ENCODE measurements around the gene GRM2. TPM values are rescaled to one million over a fixed set of nuclear protein-coding genes. Genes with fewer than 3 reads are reported as not detected.

Gene GRM2
- total and polyA plus RNA-seq, 7 donors: under 0.01 to 1.3 (median 0.13) TPM; not detected in 3

DNA sequence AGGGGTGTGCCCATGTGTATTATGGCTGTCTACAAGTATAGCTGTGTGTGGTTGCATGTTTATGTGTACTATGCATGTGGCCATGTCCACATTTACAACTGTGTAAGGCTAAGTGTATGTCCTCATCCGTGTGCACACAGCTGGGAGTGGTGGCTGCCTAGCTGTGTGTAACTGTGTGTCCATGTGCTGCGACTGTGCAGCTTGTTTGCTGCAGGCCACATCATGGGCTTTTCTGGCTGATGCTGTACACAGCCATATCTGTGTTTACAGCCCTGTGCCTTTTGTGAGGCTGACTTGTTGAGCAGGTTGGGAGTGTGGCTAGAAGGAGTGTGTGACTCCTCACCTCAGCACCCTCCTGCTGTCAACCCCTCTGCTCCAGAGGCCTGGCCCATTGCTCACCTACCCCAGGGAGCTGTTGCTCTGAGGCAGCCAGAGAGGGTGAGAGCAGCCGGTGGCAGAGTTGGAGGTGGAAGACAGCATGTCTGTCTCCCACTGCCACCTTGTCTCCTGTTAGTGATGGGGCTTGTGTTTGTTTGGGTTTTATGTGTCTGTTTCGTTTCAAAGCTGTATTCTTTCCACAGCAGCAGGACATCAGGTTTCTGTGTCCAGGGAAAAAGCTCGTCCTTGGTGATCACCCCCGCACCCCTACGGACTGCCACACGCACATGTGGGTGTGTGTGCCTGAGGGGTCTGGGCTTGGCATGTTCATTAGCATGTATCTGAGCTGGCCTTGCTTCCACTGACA, 1.4 kb upstream of the GRM2 start:
- intact Hi-C loops (cut with DNase I): no loop called here
- H3K36me3 ChIP-seq: peaks cover 11 to 47% (median 28%) of the 10 kb centered on the region in 4 donors
- peaks cover 0 to 9% (median 6%) of the 10 kb centered on the region in 4 donors for H3K4me1 ChIP-seq
- no peak overlapping the region for H3K27ac ChIP-seq
- H3K4me3 ChIP-seq: no peak overlapping the region
- no peak for DNase-seq
- peaks cover 0 to 2% (median 0%) of the 10 kb centered on the region in 3 donors for H3K27me3 ChIP-seq
- TF ChIP-seq, protein P1, sequence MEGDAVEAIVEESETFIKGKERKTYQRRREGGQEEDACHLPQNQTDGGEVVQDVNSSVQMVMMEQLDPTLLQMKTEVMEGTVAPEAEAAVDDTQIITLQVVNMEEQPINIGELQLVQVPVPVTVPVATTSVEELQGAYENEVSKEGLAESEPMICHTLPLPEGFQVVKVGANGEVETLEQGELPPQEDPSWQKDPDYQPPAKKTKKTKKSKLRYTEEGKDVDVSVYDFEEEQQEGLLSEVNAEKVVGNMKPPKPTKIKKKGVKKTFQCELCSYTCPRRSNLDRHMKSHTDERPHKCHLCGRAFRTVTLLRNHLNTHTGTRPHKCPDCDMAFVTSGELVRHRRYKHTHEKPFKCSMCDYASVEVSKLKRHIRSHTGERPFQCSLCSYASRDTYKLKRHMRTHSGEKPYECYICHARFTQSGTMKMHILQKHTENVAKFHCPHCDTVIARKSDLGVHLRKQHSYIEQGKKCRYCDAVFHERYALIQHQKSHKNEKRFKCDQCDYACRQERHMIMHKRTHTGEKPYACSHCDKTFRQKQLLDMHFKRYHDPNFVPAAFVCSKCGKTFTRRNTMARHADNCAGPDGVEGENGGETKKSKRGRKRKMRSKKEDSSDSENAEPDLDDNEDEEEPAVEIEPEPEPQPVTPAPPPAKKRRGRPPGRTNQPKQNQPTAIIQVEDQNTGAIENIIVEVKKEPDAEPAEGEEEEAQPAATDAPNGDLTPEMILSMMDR (IDR thresholded peaks at IDR 0.05): no peak
- TF ChIP-seq POLR2AphosphoS5 (IDR thresholded peaks at IDR 0.05) (no peak), POLR2A (IDR thresholded peaks at IDR 0.05) (no peak), EP300 (IDR thresholded peaks at IDR 0.05) (no peak)
- H3K9me3 ChIP-seq: no peaks in the 10 kb centered on the region
- 91 to 92% methylated on average over 8 of the region's 8 CpGs for WGBS, 2 donors

DNA sequence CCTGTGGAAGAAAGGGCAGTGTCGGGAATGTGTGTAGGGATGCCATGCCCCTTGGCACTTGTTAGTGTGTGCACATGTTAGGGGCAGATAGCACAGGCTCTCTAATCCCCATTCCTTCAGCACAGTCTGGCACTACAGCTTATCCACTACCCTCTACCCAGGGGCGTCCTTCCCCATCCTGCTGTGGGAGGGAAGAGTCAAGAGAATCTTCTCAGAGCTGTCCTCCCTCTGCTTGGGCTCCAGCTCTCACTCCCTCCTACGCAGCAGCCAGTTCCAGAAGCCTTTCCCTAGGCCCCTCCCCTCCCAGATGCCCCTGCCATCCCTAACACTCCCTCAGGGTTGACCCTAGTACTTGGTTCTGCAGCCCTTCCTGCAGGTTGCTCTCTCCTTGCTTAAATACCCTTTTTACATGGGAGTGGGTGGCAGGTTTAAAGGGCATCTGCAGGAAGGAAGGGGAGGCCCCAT, 815 bp upstream of the GRM2 start:
- intact Hi-C loops (cut with DNase I): no loop called here
- no peaks in the 10 kb centered on the region for H3K9me3 ChIP-seq
- peaks cover 0 to 2% (median 0%) of the 10 kb centered on the region in 3 donors for H3K27me3 ChIP-seq
- WGBS, 2 donors: 86 to 94% methylated on average over 3 of the region's 3 CpGs
- peaks cover 5 to 41% (median 25%) of the 10 kb centered on the region in 4 donors for H3K36me3 ChIP-seq
- no peak for DNase-seq
- H3K27ac ChIP-seq: no peak overlapping the region
- TF ChIP-seq EP300 (IDR thresholded peaks at IDR 0.05) (no peak), POLR2A (IDR thresholded peaks at IDR 0.05) (no peak), POLR2AphosphoS5 (IDR thresholded peaks at IDR 0.05) (no peak)
- TF ChIP-seq, protein P1 (IDR thresholded peaks at IDR 0.05): no peak
- H3K4me3 ChIP-seq: no peak overlapping the region
- H3K4me1 ChIP-seq: peaks cover 0 to 9% (median 6%) of the 10 kb centered on the region in 4 donors

DNA sequence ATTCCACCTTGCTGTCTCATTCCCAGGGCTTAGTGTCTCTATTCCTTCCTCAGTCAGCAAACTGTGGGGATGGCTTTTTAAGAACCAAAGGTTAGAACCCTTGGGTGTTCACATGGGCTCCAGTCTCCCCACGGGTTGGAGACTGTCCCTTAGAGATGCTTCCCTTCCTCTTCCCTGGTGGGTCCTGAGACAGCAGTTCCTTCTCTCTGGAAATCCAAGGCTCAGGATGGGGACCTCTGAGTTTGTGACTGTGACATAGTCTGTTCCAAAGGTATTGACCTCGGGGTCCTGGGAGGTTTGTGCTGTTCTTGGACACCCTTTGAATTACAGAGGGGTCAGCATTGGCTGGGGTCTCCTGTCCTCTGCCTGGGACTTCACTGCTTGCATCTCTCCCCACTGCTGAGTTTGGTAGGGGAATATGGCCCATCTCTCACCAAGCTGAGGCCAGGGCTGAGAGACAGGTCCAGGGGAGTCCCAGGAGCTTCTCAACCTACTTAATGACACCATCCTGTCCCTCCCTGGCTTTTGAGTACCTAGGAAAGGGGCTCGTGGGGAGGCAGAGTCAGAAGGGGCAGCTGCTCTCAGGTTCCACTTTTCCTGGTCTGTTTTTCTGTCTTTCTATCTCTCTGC, 1.5 kb downstream of the GRM2 start:
- Histone ChIP-seq H3K4me1 (peaks cover 0 to 9% (median 6%) of the 10 kb centered on the region in 4 donors), H3K27me3 (peaks cover 0 to 2% (median 0%) of the 10 kb centered on the region in 3 donors), H3K4me3 (no peak overlapping the region), H3K36me3 (peaks cover 4 to 18% (median 8%) of the 10 kb centered on the region in 4 donors), H3K27ac (no peak overlapping the region), H3K9me3 (no peaks in the 10 kb centered on the region)
- intact Hi-C loops (cut with DNase I): no loop called here
- TF ChIP-seq POLR2A (IDR thresholded peaks at IDR 0.05) (no peak), EP300 (IDR thresholded peaks at IDR 0.05) (no peak), POLR2AphosphoS5 (IDR thresholded peaks at IDR 0.05) (no peak)
- TF ChIP-seq, protein P1 (IDR thresholded peaks at IDR 0.05): no peak
- DNase-seq: peak; percentile 50
- WGBS, 2 donors: 70 to 79% methylated on average over 3 of the region's 3 CpGs

DNA sequence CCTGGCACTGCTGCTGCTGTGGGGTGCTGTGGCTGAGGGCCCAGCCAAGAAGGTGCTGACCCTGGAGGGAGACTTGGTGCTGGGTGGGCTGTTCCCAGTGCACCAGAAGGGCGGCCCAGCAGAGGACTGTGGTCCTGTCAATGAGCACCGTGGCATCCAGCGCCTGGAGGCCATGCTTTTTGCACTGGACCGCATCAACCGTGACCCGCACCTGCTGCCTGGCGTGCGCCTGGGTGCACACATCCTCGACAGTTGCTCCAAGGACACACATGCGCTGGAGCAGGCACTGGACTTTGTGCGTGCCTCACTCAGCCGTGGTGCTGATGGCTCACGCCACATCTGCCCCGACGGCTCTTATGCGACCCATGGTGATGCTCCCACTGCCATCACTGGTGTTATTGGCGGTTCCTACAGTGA, 2.1 kb downstream of the GRM2 start:
- Histone ChIP-seq H3K36me3 (peaks cover 0 to 12% (median 3%) of the 10 kb centered on the region in 4 donors), H3K4me3 (no peak overlapping the region), H3K27ac (no peak overlapping the region), H3K4me1 (peaks cover 0 to 9% (median 6%) of the 10 kb centered on the region in 4 donors), H3K9me3 (no peaks in the 10 kb centered on the region), H3K27me3 (peaks cover 0 to 2% (median 0%) of the 10 kb centered on the region in 3 donors)
- intact Hi-C loops (cut with DNase I): no loop called here
- 93 to 96% methylated on average over 17 of the region's 17 CpGs for WGBS, 2 donors
- no peak for DNase-seq
- no peak for TF ChIP-seq POLR2AphosphoS5 (IDR thresholded peaks at IDR 0.05)
- TF ChIP-seq POLR2A (IDR thresholded peaks at IDR 0.05): no peak
- TF ChIP-seq, protein P1 (IDR thresholded peaks at IDR 0.05): no peak
- no peak for TF ChIP-seq EP300 (IDR thresholded peaks at IDR 0.05)
